ENCODE data around the gene CASP4.

- TF ChIP-seq POLR2A (IDR thresholded peaks at IDR 0.05) (no peak), EP300 (IDR thresholded peaks at IDR 0.05) (no peak), POLR2AphosphoS5 (IDR thresholded peaks at IDR 0.05) (no peak)
- TF ChIP-seq, protein P1, sequence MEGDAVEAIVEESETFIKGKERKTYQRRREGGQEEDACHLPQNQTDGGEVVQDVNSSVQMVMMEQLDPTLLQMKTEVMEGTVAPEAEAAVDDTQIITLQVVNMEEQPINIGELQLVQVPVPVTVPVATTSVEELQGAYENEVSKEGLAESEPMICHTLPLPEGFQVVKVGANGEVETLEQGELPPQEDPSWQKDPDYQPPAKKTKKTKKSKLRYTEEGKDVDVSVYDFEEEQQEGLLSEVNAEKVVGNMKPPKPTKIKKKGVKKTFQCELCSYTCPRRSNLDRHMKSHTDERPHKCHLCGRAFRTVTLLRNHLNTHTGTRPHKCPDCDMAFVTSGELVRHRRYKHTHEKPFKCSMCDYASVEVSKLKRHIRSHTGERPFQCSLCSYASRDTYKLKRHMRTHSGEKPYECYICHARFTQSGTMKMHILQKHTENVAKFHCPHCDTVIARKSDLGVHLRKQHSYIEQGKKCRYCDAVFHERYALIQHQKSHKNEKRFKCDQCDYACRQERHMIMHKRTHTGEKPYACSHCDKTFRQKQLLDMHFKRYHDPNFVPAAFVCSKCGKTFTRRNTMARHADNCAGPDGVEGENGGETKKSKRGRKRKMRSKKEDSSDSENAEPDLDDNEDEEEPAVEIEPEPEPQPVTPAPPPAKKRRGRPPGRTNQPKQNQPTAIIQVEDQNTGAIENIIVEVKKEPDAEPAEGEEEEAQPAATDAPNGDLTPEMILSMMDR (IDR thresholded peaks at IDR 0.05) = no peak
These were observed 39.6 kb downstream of the CASP4 start for GRCh38 chr11:104928811-104929210.
